Stimulated activated CD4-positive, alpha-beta T cell treated with anti-CD3 and anti-CD28 coated beads, Interleukin-4, amount 100 ng/mL, for 4 hours (primary cell): ENCODE measurements around the gene NKIRAS1.
A peak's percentile ranks its signal among the peaks of the same experiment; 100 is the strongest.
"Not testable (repeated sequence)": the region's sequence is repeated elsewhere in the genome, so short reads cannot be mapped to it uniquely, and the experiment has no call there.

Experiments
- DNase-seq, 2 experiments: peaks; one replicate each; pipeline ENCODE4 v3.0.0-alpha.2; 2020

NKIRAS1 gene

DNA sequence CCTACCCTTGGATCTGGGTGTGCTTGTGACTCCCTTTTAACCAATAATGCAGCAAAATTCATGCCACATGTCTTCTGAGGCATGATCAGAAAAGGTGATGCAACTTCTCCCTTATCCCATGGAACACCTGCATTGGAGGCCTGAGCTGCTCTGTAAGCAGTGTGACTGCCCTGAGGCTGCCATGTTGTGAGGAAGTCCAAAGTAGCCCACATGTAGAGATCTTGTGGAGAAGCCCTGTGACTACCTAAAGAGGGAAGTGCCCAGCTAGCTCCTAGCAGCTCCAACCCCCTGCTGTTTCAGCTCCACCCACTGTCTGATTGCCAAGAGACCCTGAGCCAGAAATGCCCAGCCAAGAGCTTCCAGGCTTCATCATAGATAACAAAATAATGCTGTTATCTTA is 21.9 kb upstream of the NKIRAS1 start:
- no peak for DNase-seq

DNA sequence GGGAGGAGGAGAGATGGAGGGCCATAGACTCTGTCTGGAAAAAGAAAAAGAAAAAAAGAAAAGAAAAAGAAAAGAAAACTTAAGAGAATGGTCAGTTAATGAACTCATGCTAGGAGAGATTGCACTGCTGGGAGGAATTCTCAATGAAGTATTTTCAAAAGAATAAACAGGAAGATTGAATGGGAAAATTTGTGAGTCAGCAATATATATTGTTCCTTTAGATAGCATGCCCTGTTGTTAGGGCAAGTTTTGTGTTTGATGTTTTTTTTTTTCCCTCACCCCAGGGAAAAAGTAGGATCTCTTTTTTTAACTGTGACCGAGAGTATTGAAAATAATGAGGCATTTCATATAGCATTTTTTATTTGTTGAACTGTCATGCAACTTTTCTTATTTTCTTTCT is 20.5 kb upstream of the NKIRAS1 start:
- no peak for DNase-seq

DNA sequence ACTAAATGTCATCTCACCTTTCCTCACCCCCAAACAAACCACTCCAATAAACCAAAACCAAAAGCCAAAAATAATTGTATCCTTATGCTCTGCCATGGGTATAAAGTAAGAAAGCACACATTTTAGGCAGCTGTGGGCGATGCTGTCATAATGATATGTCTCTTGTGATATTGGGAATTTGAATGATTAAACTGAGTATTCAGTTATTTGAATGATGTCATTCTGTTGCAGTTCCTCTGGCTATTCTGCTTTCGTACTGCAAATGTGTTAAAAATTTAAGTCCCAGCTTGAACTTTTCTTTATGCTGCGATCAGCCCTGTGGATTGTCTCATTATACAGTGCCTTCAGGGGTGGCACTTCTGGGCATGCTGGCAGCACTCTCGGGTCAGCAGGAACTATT is 17.5 kb upstream of the NKIRAS1 start:
- no peak for DNase-seq

DNA sequence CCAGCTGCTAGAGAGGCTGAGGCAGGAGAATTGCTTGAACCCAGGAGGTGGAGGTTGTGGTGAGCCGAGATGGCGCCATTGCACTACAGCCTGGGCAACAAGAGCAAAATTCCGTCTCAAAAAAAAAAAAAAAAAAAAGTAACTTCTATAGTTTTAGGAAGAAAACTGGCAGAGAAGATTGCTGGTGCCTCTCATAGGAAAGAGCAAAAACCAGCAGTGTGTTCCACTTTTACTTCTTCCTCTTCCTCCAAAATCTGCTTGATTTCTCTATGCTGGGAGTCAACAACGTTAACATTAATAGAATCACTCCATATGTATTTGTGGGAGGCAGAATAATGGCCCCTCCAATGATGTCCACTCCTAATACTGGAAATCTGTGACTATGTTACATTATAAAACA is 15.8 kb upstream of the NKIRAS1 start:
- DNase-seq, result no peak

DNA sequence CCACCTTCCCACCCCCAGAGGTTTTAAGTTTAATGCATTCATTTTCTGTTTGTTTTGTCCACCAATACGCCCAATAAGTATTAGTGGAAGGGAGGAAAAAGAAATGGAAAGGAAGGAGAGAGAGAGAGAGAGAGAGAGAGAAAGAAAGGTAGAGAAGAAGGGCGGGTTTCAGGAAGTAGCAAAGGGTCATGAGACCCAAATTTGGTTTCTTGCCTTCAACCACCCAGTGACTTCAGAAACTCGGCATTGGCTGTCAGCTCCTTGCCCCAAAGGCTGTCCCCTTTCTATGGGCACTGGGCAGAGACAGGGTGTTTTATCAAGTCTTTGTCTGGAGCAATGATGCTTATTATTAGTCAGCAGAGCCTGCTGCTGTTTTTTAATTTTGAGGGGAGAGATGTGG is 14.8 kb upstream of the NKIRAS1 start:
- no peak for DNase-seq

DNA sequence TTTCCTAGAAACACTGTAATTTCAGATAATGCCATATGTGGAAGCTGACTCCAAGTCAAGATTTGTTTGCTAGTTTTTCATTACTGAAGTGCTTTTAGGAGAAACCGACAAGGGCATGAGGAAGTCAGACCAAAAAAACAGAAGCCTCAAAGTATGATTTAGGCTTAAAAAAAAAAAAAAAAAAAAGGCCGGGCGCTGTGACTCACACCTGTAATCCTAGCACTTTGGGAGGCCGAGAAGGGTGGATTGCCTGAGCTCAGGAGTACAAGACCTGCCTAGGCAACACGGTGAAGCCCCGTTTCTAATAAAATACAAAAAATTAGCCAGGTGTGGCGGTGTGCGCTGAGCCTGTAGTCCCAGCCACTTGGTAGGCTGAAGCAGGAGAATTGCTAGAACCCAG is 11.7 kb upstream of the NKIRAS1 start:
- DNase-seq, result no peak

DNA sequence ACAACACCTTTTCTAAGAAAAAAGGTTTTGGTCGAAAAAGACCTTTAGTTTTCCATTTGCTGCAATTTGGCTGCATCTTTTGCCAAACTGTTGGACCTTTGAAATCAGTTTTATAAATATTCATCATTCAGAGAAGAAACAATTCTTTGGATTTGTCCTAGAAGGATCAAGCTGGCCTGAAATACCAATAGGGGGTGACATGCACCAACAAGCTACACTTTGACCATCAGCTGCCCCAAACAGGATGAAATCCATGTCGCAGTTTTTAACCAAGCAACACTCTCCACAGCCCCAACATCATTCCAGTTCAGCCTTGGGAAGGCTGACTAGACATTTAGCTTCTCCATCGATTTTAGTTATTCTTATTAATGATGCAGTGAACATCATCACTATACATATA is 9.9 kb upstream of the NKIRAS1 start:
- DNase-seq, result no peak

DNA sequence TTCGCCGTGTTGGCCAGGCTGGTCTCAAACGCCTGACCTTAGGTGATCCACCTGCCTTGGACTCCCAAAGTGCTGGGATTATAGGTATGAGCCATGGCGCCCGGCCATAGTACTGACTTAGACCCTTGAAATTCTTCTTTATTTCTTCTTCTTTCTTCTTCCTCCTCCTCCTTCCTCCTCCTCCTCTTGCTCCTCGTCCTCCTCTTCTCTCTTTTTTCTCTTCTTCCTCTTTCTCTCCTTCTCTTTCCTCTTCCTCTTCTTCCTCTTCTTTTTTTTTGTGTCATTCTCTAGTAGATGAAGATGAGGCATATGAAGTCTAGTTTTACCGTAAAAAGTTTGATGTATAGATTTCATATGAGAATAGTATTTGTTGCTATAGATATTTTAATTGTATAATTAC is 9.5 kb upstream of the NKIRAS1 start:
- no peak for DNase-seq

DNA sequence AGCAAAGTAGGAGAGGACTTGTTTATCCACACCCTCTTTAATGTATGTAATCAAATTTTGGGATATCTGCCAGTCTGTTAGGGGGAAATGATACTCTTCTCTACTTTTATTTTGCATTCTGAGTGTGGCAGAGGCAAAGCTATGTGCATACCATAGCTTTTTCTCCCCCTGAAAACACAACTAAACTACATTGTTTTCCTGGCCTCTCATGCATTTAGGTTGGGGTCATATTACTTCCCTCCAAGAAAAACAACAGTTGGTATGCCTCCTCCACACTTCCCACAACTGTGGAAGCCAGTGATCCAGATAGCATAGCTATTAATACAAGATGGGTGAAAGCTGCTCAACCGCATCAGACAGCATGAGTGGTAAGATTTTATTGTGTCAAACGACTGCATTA is 7.0 kb upstream of the NKIRAS1 start:
- DNase-seq, result no peak

DNA sequence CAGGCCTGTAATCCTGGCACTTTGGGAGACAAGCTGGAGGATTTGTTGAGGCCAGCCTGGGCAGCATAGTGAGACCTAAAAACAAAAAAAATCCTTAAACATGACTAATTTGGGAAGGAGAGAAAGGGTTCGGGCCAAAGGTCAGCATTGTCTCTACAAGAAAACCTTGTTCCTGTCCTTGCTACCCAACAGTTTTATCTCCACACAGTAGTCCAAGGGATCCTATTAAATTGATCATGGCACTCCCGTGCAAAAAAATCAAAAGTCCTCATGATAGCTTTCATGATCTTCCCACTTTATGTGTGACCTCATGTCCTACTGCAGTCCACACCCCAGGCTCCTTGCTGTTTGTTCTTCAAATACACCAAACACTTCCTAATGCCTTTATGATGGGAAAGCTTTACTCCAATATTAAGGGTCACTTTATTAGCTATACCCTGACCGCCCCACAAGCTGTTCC is 4.3 kb upstream of the NKIRAS1 start:
- DNase-seq, result no peak

DNA sequence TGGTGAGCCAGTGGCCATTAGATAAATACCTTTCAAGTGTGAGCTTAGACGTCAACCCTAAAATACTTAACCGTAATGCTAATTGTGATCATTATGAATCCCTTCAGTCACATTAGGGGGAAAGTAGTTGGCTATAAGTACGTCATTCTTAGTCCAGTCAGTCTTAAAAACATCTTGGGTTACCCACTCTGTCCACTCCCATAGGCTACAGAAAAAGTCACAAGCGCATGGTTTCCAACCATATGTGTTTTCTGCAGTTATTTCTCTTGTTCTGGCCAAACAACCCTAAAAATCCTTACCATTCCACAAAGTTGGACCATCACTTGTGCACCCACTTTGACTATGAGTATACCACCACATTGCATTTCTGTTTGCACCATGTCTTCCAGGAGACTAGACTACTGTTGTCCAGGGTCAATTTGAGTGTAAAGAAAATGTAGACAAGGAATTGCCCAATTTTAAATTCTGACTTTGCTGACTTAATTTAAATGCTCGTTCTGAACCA is 3.4 kb upstream of the NKIRAS1 start:
- no peak for DNase-seq

DNA sequence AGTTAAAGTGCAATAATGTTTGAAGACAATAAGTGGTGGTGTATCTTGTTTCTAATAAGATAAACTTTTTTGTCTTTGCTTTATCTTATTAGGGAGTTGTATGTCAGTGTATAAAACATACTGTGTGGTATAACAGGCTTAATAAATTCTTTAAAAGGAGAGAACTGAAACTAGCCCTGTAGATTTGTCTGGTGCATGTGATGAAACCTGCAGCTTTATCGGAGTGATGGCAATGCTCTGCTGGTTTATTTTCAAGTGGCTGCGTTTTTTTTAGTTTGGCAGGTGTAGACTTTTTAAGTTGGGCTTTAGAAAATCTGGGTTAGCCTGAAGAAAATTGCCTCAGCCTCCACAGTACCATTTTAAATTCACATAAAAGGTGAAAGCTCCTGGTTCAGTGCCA is 2.8 kb upstream of the NKIRAS1 start:
- no peak for DNase-seq

DNA sequence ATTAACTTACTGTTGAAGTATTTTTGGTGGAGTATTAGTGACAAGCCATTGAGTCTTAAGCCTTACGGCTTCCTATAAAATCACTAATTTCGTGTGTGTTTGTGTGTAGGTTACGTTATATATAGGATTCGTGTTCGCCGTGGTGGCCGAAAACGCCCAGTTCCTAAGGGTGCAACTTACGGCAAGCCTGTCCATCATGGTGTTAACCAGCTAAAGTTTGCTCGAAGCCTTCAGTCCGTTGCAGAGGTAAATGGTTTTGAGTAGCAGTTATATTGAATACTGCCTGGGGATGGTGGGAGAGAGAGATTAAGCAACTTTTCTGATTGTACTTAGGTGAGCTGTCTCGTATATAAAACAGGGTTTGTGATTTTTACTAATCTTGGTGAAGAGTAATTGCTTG is 1.5 kb upstream of the NKIRAS1 start:
- not testable (repeated sequence) for DNase-seq

DNA sequence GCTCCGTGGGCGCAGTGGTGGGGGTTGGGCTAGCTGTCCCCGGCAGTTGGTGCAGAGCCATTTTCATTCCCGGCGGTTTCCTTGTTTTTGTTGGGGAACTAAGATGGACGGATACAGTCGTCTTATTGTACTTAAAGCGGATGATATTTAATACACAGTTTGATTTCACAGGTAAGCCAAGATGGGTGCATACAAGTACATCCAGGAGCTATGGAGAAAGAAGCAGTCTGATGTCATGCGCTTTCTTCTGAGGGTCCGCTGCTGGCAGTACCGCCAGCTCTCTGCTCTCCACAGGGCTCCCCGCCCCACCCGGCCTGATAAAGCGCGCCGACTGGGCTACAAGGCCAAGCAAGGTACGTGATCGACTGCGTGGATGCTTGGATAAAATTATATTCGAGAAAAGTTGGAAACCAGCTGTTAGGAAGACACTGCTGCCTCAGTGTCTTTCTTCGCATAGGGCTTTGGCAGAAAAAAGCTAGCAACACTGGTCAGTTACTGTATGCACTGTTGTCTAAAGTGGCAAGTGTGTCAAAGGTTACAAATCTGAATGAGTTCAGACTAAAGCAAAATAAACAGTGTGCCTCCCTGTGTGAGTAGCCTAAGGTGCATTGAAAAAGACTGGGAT is 1.0 kb upstream of the NKIRAS1 start:
- peak in 1 of 2 experiments; percentile 78 for DNase-seq

DNA sequence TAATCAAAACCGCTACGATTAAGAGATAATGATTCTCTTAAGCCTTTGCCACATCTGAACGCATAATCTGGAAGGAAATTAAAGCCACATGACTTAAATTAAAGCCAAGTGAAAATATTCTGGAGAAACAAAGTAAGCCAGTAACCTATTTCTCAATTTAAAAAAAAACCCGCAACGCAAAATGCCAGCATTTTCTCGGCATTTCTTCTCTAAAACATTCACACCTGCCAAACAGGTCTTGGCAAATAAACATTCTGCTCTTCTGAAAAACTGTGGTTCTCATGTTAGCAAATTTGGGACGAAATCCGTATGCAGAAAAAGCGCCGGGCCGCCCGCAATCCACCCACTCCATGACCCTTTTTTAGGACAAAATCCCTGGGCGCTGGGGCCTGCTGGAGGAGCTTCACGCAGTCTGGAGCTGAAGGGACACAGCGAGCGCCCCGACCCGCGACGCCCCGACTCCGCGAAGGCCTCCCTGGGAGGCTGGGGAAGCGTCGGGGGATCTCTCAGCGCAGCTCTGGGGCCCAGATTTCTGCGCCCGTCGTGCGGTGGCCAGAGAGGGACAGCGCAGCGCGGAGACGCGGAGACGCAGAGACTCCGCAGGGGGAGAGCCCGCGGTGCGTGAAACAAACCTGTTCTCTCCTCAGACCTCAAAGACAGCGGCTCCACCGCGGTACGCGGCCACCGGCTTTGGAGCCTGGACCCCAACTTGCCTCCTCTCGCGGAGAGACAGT is 471 bp downstream of the NKIRAS1 start:
- no peak for DNase-seq

DNA sequence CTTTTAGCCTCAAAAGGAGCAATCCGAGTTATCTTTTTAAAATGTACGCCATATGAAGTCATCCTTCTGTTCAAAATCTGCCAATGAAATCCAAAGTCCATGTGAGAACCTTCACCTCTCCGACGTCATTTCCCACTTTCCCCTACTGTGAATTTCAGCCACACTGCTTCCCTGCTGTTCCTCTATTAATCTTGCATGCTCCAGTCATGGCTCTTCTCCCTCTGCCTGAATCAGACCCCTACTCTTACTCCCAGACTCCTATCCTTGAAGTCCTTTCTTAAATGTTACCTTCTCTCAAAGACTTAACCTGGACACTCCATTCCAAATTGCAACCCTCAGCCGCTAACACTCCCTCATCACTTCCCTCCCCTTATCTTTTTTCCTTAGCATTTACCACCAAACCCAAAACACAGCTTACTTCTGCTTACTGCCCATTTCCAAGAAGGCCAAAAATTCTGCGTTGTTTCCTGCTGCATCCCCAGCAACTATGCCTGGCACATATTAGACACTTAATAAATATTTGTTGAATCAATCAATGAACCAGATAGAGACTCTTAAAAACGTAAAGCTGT is 1.2 kb downstream of the NKIRAS1 start:
- DNase-seq, result no peak

DNA sequence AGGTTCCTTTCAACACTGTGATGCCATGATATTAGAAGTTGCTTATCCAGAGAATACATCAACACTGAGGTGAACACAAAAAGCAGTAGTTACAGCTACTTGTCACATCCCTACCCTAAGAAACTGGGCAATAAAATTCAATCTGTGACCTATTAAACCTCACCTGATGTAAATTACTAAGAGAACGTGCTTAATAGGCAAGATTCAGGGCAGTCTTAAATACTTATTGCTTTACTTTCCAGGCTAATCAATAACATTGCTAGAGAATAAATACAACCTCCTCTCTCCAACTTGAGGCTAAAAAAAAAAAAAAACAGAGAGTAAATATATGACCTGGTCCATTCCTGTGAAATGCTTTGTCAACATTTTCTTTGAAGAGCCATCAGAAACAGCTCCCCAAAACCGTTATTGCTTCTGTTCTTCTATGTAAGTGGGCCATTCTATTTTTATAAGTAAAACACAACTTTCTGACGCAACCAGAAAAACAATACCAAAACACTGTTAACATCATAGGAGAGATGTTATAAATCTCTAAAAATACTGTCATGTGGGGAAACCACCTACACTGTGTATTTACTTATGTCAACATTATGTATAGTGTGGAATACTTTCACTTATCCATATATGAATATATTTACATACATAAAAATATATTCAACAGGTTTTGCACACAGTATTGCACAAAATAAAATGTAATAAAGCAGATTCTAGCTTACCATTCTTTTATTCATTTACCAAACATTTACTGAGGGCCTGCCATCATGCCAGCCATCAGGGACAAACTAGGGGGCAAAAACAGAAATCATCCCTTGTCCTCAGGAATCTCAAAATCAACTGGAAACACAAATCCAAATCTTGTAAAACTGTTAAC is 2.7 kb downstream of the NKIRAS1 start:
- no peak for DNase-seq

DNA sequence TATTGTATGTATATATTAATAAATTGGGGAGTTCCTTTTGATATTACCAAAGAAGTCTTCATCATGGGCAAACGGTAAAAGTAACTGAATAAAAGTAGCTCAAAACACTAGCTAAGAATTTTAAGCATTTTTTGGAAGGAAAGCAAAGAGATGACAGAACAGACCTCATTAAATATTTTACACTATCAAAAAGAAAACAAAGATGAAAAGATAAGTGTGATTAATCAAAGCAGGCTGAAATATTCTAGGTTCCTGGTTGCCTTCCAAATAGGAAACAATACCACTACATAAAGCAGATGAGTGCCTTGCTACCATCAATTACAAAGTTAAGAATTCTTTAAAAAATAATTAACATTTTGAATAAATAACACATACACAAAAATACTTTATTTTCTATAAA is 3.6 kb downstream of the NKIRAS1 start:
- no peak for DNase-seq

DNA sequence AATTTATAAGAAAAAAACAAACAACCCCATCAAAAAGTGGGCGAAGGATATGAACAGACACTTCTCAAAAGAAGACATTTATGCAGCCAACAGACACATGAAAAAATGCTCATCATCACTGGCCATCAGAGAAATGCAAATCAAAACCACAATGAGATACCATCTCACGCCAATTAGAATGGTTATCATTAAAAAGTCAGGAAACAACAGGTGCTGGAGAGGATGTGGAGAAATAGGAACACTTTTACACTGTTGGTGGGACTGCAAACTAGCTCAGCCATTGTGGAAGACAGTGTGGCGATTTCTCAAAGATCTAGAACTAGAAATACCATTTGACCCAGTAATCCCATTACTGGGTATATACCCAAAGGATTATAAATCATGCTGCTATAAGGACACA is 4.5 kb downstream of the NKIRAS1 start:
- DNase-seq, result not testable (repeated sequence)

DNA sequence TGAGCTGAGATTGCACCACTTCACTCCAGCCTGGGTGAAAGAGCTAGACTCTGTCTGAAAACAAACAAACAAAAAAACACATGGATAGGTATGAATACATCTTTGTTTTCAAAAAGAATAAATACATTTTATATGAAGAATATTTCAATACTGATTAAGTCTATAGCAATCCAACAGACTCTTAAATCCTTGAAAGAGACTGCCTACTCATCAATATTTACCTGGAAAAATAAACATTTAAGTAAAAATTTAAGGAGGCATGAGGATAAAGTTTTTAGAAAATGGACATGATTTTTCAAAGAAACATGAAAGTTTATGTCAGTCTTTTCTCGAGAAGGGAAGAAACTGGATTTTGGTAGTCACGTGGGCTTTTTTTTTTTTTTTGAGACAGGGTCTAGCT is 5.4 kb downstream of the NKIRAS1 start:
- DNase-seq, result no peak

DNA sequence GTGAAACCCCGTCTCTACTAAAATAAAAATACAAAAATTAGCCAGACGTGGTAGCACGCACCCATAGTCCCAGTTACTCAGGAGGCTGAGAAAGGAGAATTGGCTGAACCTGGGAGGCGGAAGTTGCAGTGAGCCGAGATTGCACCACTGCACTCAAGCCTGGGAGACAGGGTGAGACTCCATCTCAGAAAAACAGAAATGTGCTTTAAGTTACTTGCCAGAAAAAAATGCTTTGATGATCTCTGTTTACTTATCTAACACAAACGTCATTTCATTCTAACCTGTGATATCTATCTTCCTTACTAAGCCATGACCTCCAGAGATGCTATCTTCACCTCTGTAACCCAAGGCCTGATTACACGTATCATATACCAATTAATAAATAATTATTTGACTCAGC is 7.4 kb downstream of the NKIRAS1 start:
- no peak for DNase-seq

DNA sequence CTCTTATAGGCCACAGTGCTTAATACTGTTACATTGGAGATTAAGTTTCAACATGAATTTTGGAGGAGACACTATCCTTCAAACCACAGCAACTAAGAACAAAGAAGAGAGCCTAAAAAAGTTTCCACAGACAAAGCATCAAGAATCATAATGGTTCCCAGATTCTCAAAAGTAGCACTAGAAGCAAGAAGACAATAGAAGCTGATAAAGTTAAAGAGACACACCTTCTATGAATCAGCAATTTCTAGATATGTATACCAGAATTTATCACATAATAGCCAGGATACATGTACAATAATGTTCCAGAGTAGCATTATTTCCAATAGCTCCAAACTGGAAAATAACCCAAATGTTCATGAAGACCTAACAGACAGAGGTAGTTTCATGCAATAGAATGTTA is 12.2 kb downstream of the NKIRAS1 start:
- no peak for DNase-seq

DNA sequence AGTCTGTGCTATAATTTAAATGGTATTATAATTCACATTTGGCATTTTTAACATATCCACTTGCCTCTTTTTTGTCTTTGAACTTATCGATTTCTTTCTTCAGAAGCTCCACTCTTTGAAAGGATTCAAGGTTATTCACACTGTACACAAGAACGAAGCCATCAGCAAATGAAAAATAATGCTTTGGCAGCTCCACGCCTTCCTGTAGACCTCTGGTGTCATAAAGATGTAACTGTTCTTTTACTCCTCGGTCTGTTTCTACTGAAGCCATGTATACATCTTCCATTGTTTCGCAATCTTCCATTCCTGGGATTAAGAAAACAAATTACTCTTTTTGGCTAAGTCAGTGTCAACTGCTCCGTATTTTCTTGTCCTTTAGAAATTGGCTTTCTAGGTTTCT is 16.0 kb downstream of the NKIRAS1 start:
- DNase-seq, result no peak
